SK-N-SH treated with all-trans-retinoic acid at 6 μM for 48 hours (cell line): ENCODE measurements around the gene SLC34A2.

Source experiments
- ESRRG ChIP-seq: fragments of 250-450 bp; sonication (Bioruptor Pico); IDR thresholded peaks from 2 replicates; pipeline ENCODE4 v1.6.1; 2021; ENCODE audit warnings: mild to moderate bottlenecking
- OSR1 ChIP-seq: fragments of 250-450 bp; sonication (Bioruptor Pico); IDR thresholded peaks from 2 replicates; pipeline ENCODE4 v1.8.0; 2022; ENCODE audit warnings: moderate library complexity, mild to moderate bottlenecking, inconsistent platforms
- TOX ChIP-seq: fragments of 250-450 bp; sonication (Bioruptor Pico); IDR thresholded peaks from 2 replicates; pipeline ENCODE4 v1.8.0; 2021; ENCODE audit warnings: mild to moderate bottlenecking, moderate library complexity, borderline replicate concordance
- ZC3H10 ChIP-seq: fragments of 250-450 bp; sonication (Bioruptor Pico); IDR thresholded peaks from 2 replicates; pipeline ENCODE4 v1.5.1; 2021; ENCODE audit warnings: mild to moderate bottlenecking, moderate library complexity
- ZFP3 ChIP-seq: fragments of 250-450 bp; sonication (Bioruptor Pico); IDR thresholded peaks from 2 replicates; pipeline ENCODE4 v1.5.0; 2020; ENCODE audit warnings: mild to moderate bottlenecking, moderate library complexity
- ZNF565 ChIP-seq: fragments of 450-650 bp; formaldehyde crosslinking; conservative IDR thresholded peaks from 2 replicates; pipeline ENCODE4 v1.5.0; 2020; ENCODE audit warnings: low read depth, mild to moderate bottlenecking, moderate library complexity
- ZNF70 ChIP-seq: fragments of 450-650 bp; formaldehyde crosslinking; IDR thresholded peaks from 2 replicates; pipeline ENCODE4 v1.5.0; 2020; ENCODE audit warnings: mild to moderate bottlenecking, moderate library complexity
- ZNF8 ChIP-seq: fragments of 450-650 bp; formaldehyde crosslinking; IDR thresholded peaks from 2 replicates; pipeline ENCODE4 v1.5.0; 2020; ENCODE audit warnings: mild to moderate bottlenecking, moderate library complexity
- TF ChIP-seq, protein P1 (sequence below): fragments of 250-450 bp; sonication (Bioruptor Pico); IDR thresholded peaks from 2 replicates; pipeline ENCODE4 v1.5.1; 2021; ENCODE audit warnings: mild to moderate bottlenecking, moderate library complexity
- TF ChIP-seq, protein P2 (sequence below): fragments of 250-450 bp; sonication (Bioruptor Pico); IDR thresholded peaks from 2 replicates; pipeline ENCODE4 v1.8.0; 2020; ENCODE audit warnings: mild to moderate bottlenecking, moderate library complexity, borderline replicate concordance
- TF ChIP-seq, protein P3 (sequence below): fragments of 250-450 bp; sonication (Bioruptor Pico); IDR thresholded peaks from 2 replicates; pipeline ENCODE4 v1.5.1; 2020; ENCODE audit warnings: low read depth, mild to moderate bottlenecking, moderate library complexity

DNA sequence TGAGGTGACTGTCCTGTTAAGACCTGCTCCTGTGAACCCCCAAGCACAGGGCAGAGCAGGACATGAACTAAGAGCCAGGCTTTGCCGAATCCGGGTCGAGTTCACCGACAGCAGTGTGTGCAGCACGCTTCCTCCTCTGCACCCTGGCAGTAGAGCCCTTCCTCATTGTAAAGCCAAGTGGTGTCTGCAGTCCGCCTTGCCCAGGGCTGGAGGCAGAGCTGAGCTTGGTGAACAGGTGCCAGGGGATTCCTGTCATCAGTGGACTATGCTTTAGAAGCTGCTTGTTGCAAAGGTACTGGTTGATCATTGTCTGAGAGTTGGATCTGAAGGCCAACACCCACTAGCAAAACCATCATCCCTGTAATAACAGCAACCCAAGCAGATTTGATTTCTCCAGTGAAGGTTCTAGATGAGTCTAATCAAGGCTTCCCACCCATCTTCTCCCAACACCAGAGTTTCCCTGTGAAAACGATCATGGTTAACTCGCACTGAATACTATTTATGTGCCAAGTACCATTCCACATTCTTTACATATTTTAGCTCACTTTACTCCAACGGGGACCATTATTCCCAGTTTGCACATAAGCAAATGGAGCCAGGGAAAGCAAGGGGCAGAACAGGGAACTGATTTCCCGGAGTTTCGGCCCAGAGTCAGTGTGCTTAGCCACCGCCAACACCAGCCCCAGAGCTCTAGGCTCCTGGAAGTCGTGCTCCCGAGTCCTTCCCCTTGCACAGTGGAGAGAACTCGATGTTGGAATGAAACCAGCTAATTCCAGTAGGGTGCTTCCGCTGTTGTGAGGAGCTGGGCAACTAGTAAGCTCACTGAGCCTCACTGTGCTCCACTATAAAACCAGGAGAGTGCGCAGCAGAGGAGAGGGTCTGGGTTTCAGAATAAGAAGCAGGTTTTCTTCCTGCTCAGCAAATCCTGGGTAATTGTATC lies 1.4 kb upstream of the SLC34A2 start:
- TF ChIP-seq ZFP3 (no peak), OSR1 (CRISPR knock-in tag) (no peak), ZNF70 (CRISPR knock-in tag) (no peak), ESRRG (CRISPR knock-in tag) (no peak), ZNF565 (CRISPR knock-in tag) (no peak), TOX (CRISPR knock-in tag) (no peak), ZC3H10 (CRISPR knock-in tag) (no peak), ZNF8 (no peak)
- TF ChIP-seq, protein P1, sequence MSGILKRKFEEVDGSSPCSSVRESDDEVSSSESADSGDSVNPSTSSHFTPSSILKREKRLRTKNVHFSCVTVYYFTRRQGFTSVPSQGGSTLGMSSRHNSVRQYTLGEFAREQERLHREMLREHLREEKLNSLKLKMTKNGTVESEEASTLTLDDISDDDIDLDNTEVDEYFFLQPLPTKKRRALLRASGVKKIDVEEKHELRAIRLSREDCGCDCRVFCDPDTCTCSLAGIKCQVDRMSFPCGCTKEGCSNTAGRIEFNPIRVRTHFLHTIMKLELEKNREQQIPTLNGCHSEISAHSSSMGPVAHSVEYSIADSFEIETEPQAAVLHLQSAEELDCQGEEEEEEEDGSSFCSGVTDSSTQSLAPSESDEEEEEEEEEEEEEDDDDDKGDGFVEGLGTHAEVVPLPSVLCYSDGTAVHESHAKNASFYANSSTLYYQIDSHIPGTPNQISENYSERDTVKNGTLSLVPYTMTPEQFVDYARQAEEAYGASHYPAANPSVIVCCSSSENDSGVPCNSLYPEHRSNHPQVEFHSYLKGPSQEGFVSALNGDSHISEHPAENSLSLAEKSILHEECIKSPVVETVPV (CRISPR knock-in tag), result no peak
- TF ChIP-seq, protein P2, sequence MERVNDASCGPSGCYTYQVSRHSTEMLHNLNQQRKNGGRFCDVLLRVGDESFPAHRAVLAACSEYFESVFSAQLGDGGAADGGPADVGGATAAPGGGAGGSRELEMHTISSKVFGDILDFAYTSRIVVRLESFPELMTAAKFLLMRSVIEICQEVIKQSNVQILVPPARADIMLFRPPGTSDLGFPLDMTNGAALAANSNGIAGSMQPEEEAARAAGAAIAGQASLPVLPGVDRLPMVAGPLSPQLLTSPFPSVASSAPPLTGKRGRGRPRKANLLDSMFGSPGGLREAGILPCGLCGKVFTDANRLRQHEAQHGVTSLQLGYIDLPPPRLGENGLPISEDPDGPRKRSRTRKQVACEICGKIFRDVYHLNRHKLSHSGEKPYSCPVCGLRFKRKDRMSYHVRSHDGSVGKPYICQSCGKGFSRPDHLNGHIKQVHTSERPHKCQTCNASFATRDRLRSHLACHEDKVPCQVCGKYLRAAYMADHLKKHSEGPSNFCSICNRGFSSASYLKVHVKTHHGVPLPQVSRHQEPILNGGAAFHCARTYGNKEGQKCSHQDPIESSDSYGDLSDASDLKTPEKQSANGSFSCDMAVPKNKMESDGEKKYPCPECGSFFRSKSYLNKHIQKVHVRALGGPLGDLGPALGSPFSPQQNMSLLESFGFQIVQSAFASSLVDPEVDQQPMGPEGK (CRISPR knock-in tag), result no peak
- TF ChIP-seq, protein P3, sequence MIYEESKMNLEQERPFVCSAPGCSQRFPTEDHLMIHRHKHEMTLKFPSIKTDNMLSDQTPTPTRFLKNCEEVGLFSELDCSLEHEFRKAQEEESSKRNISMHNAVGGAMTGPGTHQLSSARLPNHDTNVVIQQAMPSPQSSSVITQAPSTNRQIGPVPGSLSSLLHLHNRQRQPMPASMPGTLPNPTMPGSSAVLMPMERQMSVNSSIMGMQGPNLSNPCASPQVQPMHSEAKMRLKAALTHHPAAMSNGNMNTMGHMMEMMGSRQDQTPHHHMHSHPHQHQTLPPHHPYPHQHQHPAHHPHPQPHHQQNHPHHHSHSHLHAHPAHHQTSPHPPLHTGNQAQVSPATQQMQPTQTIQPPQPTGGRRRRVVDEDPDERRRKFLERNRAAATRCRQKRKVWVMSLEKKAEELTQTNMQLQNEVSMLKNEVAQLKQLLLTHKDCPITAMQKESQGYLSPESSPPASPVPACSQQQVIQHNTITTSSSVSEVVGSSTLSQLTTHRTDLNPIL (CRISPR knock-in tag), result no peak
